NB4 (cell line): Measurements from ENCODE around the gene ADCY5.

Source experiments
- MYC ChIP-seq: IDR thresholded peaks from 2 replicates; pipeline ENCODE4 v1.6.1; 2011; ENCODE audit warnings: low read depth, low read length
- POLR2A ChIP-seq: IDR thresholded peaks from 2 replicates; pipeline ENCODE4 v1.6.1; 2011; ENCODE audit warnings: mild to moderate bottlenecking; ENCODE audit not compliant: insufficient read length; ENCODE audit errors: extremely low read depth
- TF ChIP-seq, protein P1 (sequence below): IDR thresholded peaks from one replicate; pipeline ENCODE4 v1.5.1; 2012; ENCODE audit warnings: low read depth, low read length
- TF ChIP-seq, protein P2 (sequence below): IDR thresholded peaks from 2 replicates; pipeline ENCODE4 v1.6.1; 2011; ENCODE audit warnings: low read depth, low read length

GRCh38 chr3:123419850-123420297, 29.0 kb downstream of the ADCY5 start:
- TF ChIP-seq, protein P1, sequence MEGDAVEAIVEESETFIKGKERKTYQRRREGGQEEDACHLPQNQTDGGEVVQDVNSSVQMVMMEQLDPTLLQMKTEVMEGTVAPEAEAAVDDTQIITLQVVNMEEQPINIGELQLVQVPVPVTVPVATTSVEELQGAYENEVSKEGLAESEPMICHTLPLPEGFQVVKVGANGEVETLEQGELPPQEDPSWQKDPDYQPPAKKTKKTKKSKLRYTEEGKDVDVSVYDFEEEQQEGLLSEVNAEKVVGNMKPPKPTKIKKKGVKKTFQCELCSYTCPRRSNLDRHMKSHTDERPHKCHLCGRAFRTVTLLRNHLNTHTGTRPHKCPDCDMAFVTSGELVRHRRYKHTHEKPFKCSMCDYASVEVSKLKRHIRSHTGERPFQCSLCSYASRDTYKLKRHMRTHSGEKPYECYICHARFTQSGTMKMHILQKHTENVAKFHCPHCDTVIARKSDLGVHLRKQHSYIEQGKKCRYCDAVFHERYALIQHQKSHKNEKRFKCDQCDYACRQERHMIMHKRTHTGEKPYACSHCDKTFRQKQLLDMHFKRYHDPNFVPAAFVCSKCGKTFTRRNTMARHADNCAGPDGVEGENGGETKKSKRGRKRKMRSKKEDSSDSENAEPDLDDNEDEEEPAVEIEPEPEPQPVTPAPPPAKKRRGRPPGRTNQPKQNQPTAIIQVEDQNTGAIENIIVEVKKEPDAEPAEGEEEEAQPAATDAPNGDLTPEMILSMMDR, result no peak
- TF ChIP-seq POLR2A (no peak), MYC (no peak)
- TF ChIP-seq, protein P2, sequence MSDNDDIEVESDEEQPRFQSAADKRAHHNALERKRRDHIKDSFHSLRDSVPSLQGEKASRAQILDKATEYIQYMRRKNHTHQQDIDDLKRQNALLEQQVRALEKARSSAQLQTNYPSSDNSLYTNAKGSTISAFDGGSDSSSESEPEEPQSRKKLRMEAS, result no peak
